Aorta (tissue), 5 donors: ENCODE results near the gene MYCBP2. TPM values are rescaled to one million over a fixed set of nuclear protein-coding genes. Genes with fewer than 3 reads are reported as not detected.

ENCODE experiments used
- ATAC-seq: fragments of 200-7000 bp; cut with Tn5 transposase; one replicate; pipeline ENCODE4 v1.9.1; 2022; ENCODE audit warnings: moderate library complexity; ENCODE audit not compliant: low FRiP score
- DNase-seq, 2 donors: peaks; one replicate each; pipeline ENCODE4 v3.0.0-alpha.2; 2020
- H3K27ac ChIP-seq, 2 donors: one replicate each; pipeline ENCODE4 v1.5.1; 2013; ENCODE audit warnings: low read length in 2 of 2, mild to moderate bottlenecking in 2 of 2, moderate library complexity in 2 of 2, control low read depth in 1 of 2, inconsistent platforms in 1 of 2, low read depth in 1 of 2
- H3K27me3 ChIP-seq, 2 donors: one replicate each; pipeline ENCODE4 v1.6.1; 2013; ENCODE audit warnings: control low read depth in 1 of 2, low read length in 1 of 2, mild to moderate bottlenecking in 1 of 2, moderate library complexity in 1 of 2; ENCODE audit not compliant: insufficient read depth in 2 of 2, control insufficient read depth in 1 of 2
- H3K36me3 ChIP-seq, 2 donors: one replicate each; pipeline ENCODE4 v1.6.1; 2013; ENCODE audit warnings: control low read depth in 1 of 2, low read length in 1 of 2, mild to moderate bottlenecking in 1 of 2; ENCODE audit not compliant: insufficient read depth in 2 of 2, control insufficient read depth in 1 of 2
- H3K4me1 ChIP-seq, 2 donors: one replicate each; pipeline ENCODE4 v1.6.1; 2013; ENCODE audit warnings: low read length in 2 of 2, control low read depth in 1 of 2, mild to moderate bottlenecking in 1 of 2, moderate library complexity in 1 of 2; ENCODE audit not compliant: insufficient read depth in 2 of 2, control insufficient read depth in 1 of 2
- H3K4me3 ChIP-seq, 2 donors: one replicate each; pipeline ENCODE4 v1.5.1; 2013; ENCODE audit warnings: low read length in 2 of 2, control low read depth in 1 of 2, mild to moderate bottlenecking in 1 of 2
- H3K9me3 ChIP-seq: one replicate; pipeline ENCODE4 v1.6.1; 2013; ENCODE audit warnings: mild to moderate bottlenecking, low read length; ENCODE audit not compliant: control insufficient read depth
- WGBS, 2 donors: extraction: QIAGEN DNeasy Blood & Tissue Kit; methylation state at CpG; one replicate each; pipeline ENCODE4 v1.1.7; 2013; 5-methylcytosine and 5-hydroxymethylcytosine counted together
- intact Hi-C, 2 donors: fragments of 100-400 bp; cut with DNase I; formaldehyde crosslinking; loops; one replicate each; pipeline versions ENCODE4 v1.14.2 to v1.15.0; 2022
- polyA plus RNA-seq, 2 donors: library from polyadenylated mRNA; stranded (reverse); fragments of 200-250 nt; gene quantifications; one replicate each; pipeline ENCODE4 v1.2.3, GENCODE V29; 2013
- total RNA-seq, 2 donors: library from RNA; stranded (reverse); fragmentation: NEBNext Ultra II Directional; extraction: Animal tissue kit (Norgen Biotek cat#: 25700); gene quantifications; one replicate each; pipeline ENCODE4 v1.2.1, GENCODE V29; 2021
- donor health status: healthy with polysubstance abuse.
- donor health status: Bipolar disorder and iron deficiency.
- donor health status: DM: no; HTN: no; CAD: no.
- donor health status: DM: no; HTN: no; CAD: no.
- donor health status: DM: yes; HTN: yes; CAD: no.

MYCBP2 gene
- total and polyA plus RNA-seq, 4 donors = 8.1 to 166 (median 96.1) TPM

- Histone ChIP-seq H3K4me3 (no peak overlapping the region), H3K9me3 (no peaks in the 10 kb centered on the region), H3K36me3 (no peaks in the 10 kb centered on the region), H3K27ac (peak overlapping the region in 1 of 2 donors; percentile 5), H3K4me1 (no peaks in the 10 kb centered on the region), H3K27me3 (no peaks in the 10 kb centered on the region)
- DNase-seq = no peak
- ATAC-seq = no peak
- intact Hi-C loops = no loop called here
- 67 to 73% methylated on average over 4 of the region's 4 CpGs for WGBS, 2 donors
Observed at GRCh38 chr13:77001540-77001939, 325.4 kb downstream of the MYCBP2 start.

GRCh38 chr13:77000475-77000874 lies 326.4 kb downstream of the MYCBP2 start:
- ATAC-seq (no peak), DNase-seq (no peak)
- intact Hi-C loops = no loop called here
- no peaks in the 10 kb centered on the region for H3K4me1 ChIP-seq
- H3K27me3 ChIP-seq = no peaks in the 10 kb centered on the region
- H3K9me3 ChIP-seq = no peaks in the 10 kb centered on the region
- H3K27ac ChIP-seq = no peak overlapping the region
- 12 to 19% methylated on average over 1 of the region's 1 CpG for WGBS, 2 donors
- no peak overlapping the region for H3K4me3 ChIP-seq
- no peaks in the 10 kb centered on the region for H3K36me3 ChIP-seq

Other genes starting within 250 kb of the MYCBP2 start
- gene SCEL, start 208.6 kb upstream of the MYCBP2 start, total RNA-seq = not detected
- gene SCEL, start 208.6 kb upstream of the MYCBP2 start, polyA plus RNA-seq = under 1 TPM; 0.18 to 0.25 TPM